KMS-11 (cell line): Measurements from ENCODE around the gene CDNF.

Source experiments
- H2AFZ ChIP-seq: fragments of 200-600 bp; sonication (generic); 2 replicates; pipeline ENCODE4 v1.6.1; 2016; ENCODE audit warnings: antibody characterized with exemption, mixed run types, low read depth
- H3K27ac ChIP-seq: fragments of 200-600 bp; sonication (generic); 2 replicates; pipeline ENCODE4 v1.6.1; 2016; ENCODE audit warnings: mild to moderate bottlenecking, mixed run types
- H3K27me3 ChIP-seq: fragments of 200-600 bp; sonication (generic); 2 replicates; pipeline ENCODE4 v1.6.1; 2017; ENCODE audit warnings: mild to moderate bottlenecking, low read depth, mixed run types, moderate library complexity; ENCODE audit not compliant: insufficient read depth
- H3K36me3 ChIP-seq: fragments of 200-600 bp; sonication (generic); 2 replicates; pipeline ENCODE4 v1.6.1; 2017; ENCODE audit warnings: mild to moderate bottlenecking, mixed run types; ENCODE audit not compliant: insufficient read depth
- H3K4me1 ChIP-seq: fragments of 200-600 bp; sonication (generic); 2 replicates; pipeline ENCODE4 v1.6.1; 2016; ENCODE audit warnings: mild to moderate bottlenecking, low read depth, mixed run types; ENCODE audit not compliant: poor library complexity, severe bottlenecking
- H3K4me2 ChIP-seq: fragments of 200-600 bp; sonication (generic); 2 replicates; pipeline ENCODE4 v1.7.0; 2016; ENCODE audit warnings: mild to moderate bottlenecking, mixed run types
- H3K4me3 ChIP-seq: fragments of 200-600 bp; sonication (generic); IDR thresholded peaks from 2 replicates; pipeline ENCODE4 v1.6.1; 2017; ENCODE audit warnings: low read depth, low read length, mixed read lengths; ENCODE audit not compliant: insufficient read depth
- H3K79me2 ChIP-seq: fragments of 200-600 bp; sonication (generic); 2 replicates; pipeline ENCODE4 v1.6.1; 2016; ENCODE audit warnings: low read depth, mixed run types; ENCODE audit not compliant: insufficient read depth
- H3K9ac ChIP-seq: fragments of 200-600 bp; sonication (generic); 2 replicates; pipeline ENCODE4 v1.6.1; 2016; ENCODE audit warnings: mild to moderate bottlenecking, mixed run types
- H4K20me1 ChIP-seq: fragments of 200-600 bp; sonication (generic); 2 replicates; pipeline ENCODE4 v1.6.1; 2016; ENCODE audit warnings: mild to moderate bottlenecking, mixed run types; ENCODE audit not compliant: insufficient read depth
- CTCF ChIP-seq: fragments of 200-600 bp; sonication (generic); conservative IDR thresholded peaks from 2 replicates; pipeline ENCODE4 v1.6.1; 2017; ENCODE audit warnings: low read depth, mild to moderate bottlenecking, antibody characterized with exemption, low read length, moderate library complexity, mixed read lengths

CDNF gene

GRCh38 chr10:14826076-14826829, 11.6 kb downstream of the CDNF start:
- Histone ChIP-seq H3K4me2 (no peak overlapping the region), H3K9ac (no peak overlapping the region), H3K27ac (no peak overlapping the region), H3K27me3 (no peaks in the 10 kb centered on the region), H3K79me2 (no peaks in the 10 kb centered on the region), H3K4me1 (no peaks in the 10 kb centered on the region), H3K36me3 (no peaks in the 10 kb centered on the region), H2AFZ (no peak overlapping the region), H4K20me1 (no peaks in the 10 kb centered on the region), H3K4me3 (no peak overlapping the region)
- no peak for TF ChIP-seq CTCF

DNA sequence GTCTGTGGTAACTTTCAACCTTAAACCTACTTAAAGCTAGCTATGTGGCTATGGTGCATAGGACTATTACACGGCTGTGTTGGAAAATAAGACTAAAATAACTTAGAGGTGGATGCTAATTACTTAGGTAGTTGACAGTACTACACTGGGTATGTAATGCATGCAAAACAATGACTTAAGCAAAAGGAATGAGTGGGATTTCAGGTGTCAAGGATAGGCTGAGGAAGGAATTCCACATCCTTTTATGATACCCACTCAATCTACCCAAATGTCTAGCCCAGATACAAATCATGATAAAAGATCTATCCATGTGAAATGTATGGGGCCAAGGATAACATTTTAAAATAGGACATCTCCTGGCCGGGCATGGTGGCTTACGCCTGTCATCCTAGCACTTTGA, 13.9 kb downstream of the CDNF start:
- no peak overlapping the region for H3K27ac ChIP-seq
- H3K4me1 ChIP-seq, result no peaks in the 10 kb centered on the region
- no peaks in the 10 kb centered on the region for H3K36me3 ChIP-seq
- H3K4me2 ChIP-seq, result no peak overlapping the region
- H3K9ac ChIP-seq, result no peak overlapping the region
- H3K4me3 ChIP-seq, result no peak overlapping the region
- no peak overlapping the region for H2AFZ ChIP-seq
- no peaks in the 10 kb centered on the region for H4K20me1 ChIP-seq
- no peaks in the 10 kb centered on the region for H3K79me2 ChIP-seq
- TF ChIP-seq CTCF, result no peak
- no peaks in the 10 kb centered on the region for H3K27me3 ChIP-seq

- Histone ChIP-seq H2AFZ (no peak overlapping the region), H3K36me3 (no peaks in the 10 kb centered on the region)
- TF ChIP-seq CTCF, result peak; percentile 63
Measured at GRCh38 chr10:14822879-14823755, 14.7 kb downstream of the CDNF start.

DNA sequence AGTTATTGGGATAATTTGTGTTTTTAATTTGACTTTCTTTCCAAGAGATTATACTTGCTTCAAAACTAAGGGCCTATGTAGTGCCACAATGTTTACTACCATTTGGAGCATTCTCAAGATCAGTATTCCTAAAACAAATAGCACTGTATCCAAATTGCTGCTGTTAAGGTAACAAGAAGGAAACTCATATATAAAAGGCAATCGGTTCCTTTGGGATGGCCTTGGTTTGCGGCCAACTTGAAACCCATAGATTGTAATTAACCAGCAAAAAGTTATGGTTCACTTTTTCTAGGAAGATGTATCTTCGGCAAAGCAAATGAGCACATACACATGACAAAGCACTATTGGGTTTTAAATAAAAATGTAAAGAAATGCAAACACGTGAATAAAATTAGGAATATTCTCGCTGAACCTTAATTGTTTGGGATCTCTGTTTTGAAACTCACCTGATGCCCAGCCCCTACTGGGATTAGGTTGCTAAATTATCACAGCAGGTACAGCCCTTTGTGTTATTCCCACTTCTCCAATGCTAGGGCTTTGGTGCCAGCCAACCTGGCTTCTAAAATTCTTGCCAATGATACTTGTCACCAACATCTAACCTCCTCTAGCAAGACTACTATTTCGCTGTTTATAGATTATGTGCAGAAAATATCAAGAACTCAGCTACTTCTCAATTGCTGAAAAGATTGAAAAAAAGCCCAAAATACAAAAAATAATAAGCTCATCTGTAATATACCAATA, 16.0 kb downstream of the CDNF start:
- no peak overlapping the region for H3K4me3 ChIP-seq
- no peak overlapping the region for H3K27ac ChIP-seq
- no peak overlapping the region for H2AFZ ChIP-seq
- H3K27me3 ChIP-seq, result no peaks in the 10 kb centered on the region
- no peak overlapping the region for H3K9ac ChIP-seq
- H3K36me3 ChIP-seq, result no peaks in the 10 kb centered on the region
- H3K4me1 ChIP-seq, result no peaks in the 10 kb centered on the region
- no peak overlapping the region for H3K4me2 ChIP-seq
- no peak for TF ChIP-seq CTCF
- no peaks in the 10 kb centered on the region for H4K20me1 ChIP-seq
- no peaks in the 10 kb centered on the region for H3K79me2 ChIP-seq

More at GRCh38 chr10:14822879-14823755, 14.7 kb downstream of the CDNF start:
- Histone ChIP-seq H3K4me3 (no peak overlapping the region), H3K9ac (no peak overlapping the region), H3K4me2 (no peak overlapping the region), H3K27me3 (no peaks in the 10 kb centered on the region), H3K4me1 (no peaks in the 10 kb centered on the region), H3K27ac (no peak overlapping the region), H3K79me2 (no peaks in the 10 kb centered on the region), H4K20me1 (no peaks in the 10 kb centered on the region)
